Activated CD8-positive, alpha-beta T cell treated with anti-CD3 and anti-CD28 coated beads for 36 hours (primary cell): ENCODE data around the gene FUT9. TPM values are rescaled to one million over a fixed set of nuclear protein-coding genes. Genes with fewer than 3 reads are reported as not detected.

Experiments used
- ATAC-seq: fragments of 200-7000 bp; cut with Tn5 transposase; one replicate; pipeline ENCODE4 v1.10.0; 2021; ENCODE audit warnings: mild to moderate bottlenecking, moderate library complexity
- CTCF ChIA-PET: fragments of 350-600 bp; sonication (Branson Sonifier 250); formaldehyde crosslinking; loops from one replicate; lab custom pipeline; 2021; ENCODE audit warnings: antibody characterized with exemption; lab: Charles Lee
- POLR2A ChIA-PET: fragments of 350-600 bp; sonication (Branson Sonifier 250); formaldehyde crosslinking; loops from one replicate; lab custom pipeline; 2021; ENCODE audit warnings: antibody characterized with exemption; lab: Charles Lee
- DNase-seq: peaks from one replicate; pipeline ENCODE4 v3.0.0-alpha.2; 2020
- H3K27ac Mint-ChIP-seq: one replicate; pipeline ENCODE4 v1.8.0; 2021; ENCODE audit warnings: mild to moderate bottlenecking, mixed read lengths
- H3K27me3 Mint-ChIP-seq: one replicate; pipeline ENCODE4 v1.8.0; 2021; ENCODE audit warnings: mixed read lengths
- H3K36me3 Mint-ChIP-seq: one replicate; pipeline ENCODE4 v1.8.0; 2021; ENCODE audit warnings: low read depth, mixed read lengths
- H3K4me1 Mint-ChIP-seq: one replicate; pipeline ENCODE4 v1.8.0; 2021; ENCODE audit warnings: low read depth, mixed read lengths
- H3K4me3 Mint-ChIP-seq: one replicate; pipeline ENCODE4 v1.8.0; 2021; ENCODE audit warnings: mild to moderate bottlenecking, moderate library complexity, mixed read lengths
- H3K9me3 Mint-ChIP-seq: one replicate; pipeline ENCODE4 v1.8.0; 2021; ENCODE audit warnings: mixed read lengths
- CTCF ChIP-seq: fragments of 200-600 bp; IDR thresholded peaks from one replicate; pipeline ENCODE4 v1.8.0; 2022; ENCODE audit warnings: antibody characterized with exemption, mild to moderate bottlenecking
- intact Hi-C: fragments of 100-400 bp; cut with micrococcal nuclease; formaldehyde crosslinking; loops from one replicate; pipeline ENCODE4 v1.10.0; 2022
- total RNA-seq, 2 experiments: library from RNA; stranded (reverse); gene quantifications; one replicate each; pipeline ENCODE4 v1.2.3, GENCODE V29; 2021

FUT9 gene
- total RNA-seq, 2 experiments from 2014 or later, result not detected

GRCh38 chr6:96060249-96060648 is 44.5 kb downstream of the FUT9 start:
- ChIA-PET POLR2A (no interaction called here), CTCF (interaction anchor here (0.5 kb wide), 1 partner anchor 278 kb away, joined by 4 read pairs; no protein-coding TSS in a partner anchor)
- TF ChIP-seq CTCF, result no peak
- Mint-ChIP-seq H3K36me3 (no peaks in the 10 kb centered on the region), H3K27ac (no peak overlapping the region), H3K27me3 (no peaks in the 10 kb centered on the region), H3K9me3 (no peaks in the 10 kb centered on the region), H3K4me1 (no peaks in the 10 kb centered on the region), H3K4me3 (no peak overlapping the region)
- no peak for ATAC-seq
- DNase-seq, result no peak
- intact Hi-C loops, result no loop called here

GRCh38 chr6:96065213-96065612 is 49.4 kb downstream of the FUT9 start:
- Mint-ChIP-seq H3K9me3 (no peaks in the 10 kb centered on the region), H3K27ac (no peak overlapping the region), H3K36me3 (no peaks in the 10 kb centered on the region), H3K4me3 (no peak overlapping the region), H3K4me1 (no peaks in the 10 kb centered on the region), H3K27me3 (no peaks in the 10 kb centered on the region)
- DNase-seq, result no peak
- CTCF ChIA-PET, result no interaction called here
- TF ChIP-seq CTCF, result no peak
- no peak for ATAC-seq
- intact Hi-C loops, result no loop called here
- POLR2A ChIA-PET, result no interaction called here

- intact Hi-C loops, result no loop called here
- no peak for TF ChIP-seq CTCF
- DNase-seq, result no peak
- ChIA-PET CTCF (no interaction called here), POLR2A (no interaction called here)
- no peaks in the 10 kb centered on the region for H3K36me3 Mint-ChIP-seq
- ATAC-seq, result no peak
- no peaks in the 10 kb centered on the region for H3K27me3 Mint-ChIP-seq
- H3K27ac Mint-ChIP-seq, result no peak overlapping the region
- no peaks in the 10 kb centered on the region for H3K9me3 Mint-ChIP-seq
- no peak overlapping the region for H3K4me3 Mint-ChIP-seq
- H3K4me1 Mint-ChIP-seq, result no peaks in the 10 kb centered on the region
Observed at GRCh38 chr6:96066376-96066775, 50.6 kb downstream of the FUT9 start.

GRCh38 chr6:96073555-96073954 is 57.8 kb downstream of the FUT9 start:
- ChIA-PET CTCF (no interaction called here), POLR2A (no interaction called here)
- no peaks in the 10 kb centered on the region for H3K4me1 Mint-ChIP-seq
- H3K27me3 Mint-ChIP-seq, result no peaks in the 10 kb centered on the region
- H3K9me3 Mint-ChIP-seq, result no peaks in the 10 kb centered on the region
- no peaks in the 10 kb centered on the region for H3K36me3 Mint-ChIP-seq
- H3K4me3 Mint-ChIP-seq, result no peak overlapping the region
- ATAC-seq (no peak), DNase-seq (no peak)
- no peak overlapping the region for H3K27ac Mint-ChIP-seq
- no peak for TF ChIP-seq CTCF
- intact Hi-C loops, result no loop called here

GRCh38 chr6:96074006-96074405 is 58.2 kb downstream of the FUT9 start:
- Mint-ChIP-seq H3K36me3 (no peaks in the 10 kb centered on the region), H3K9me3 (no peaks in the 10 kb centered on the region), H3K4me1 (no peaks in the 10 kb centered on the region), H3K27ac (no peak overlapping the region), H3K27me3 (no peaks in the 10 kb centered on the region), H3K4me3 (no peak overlapping the region)
- ATAC-seq, result no peak
- ChIA-PET CTCF (no interaction called here), POLR2A (no interaction called here)
- intact Hi-C loops, result no loop called here
- no peak for TF ChIP-seq CTCF
- no peak for DNase-seq
